GM10847 (cell line): Measurements from ENCODE around the gene TSPYL4.

ENCODE experiments used
- POLR2A ChIP-seq: IDR thresholded peaks from 2 replicates; pipeline ENCODE4 v1.6.1; 2011; ENCODE audit not compliant: insufficient read length; ENCODE audit errors: extremely low read depth

Gene TSPYL4

DNA sequence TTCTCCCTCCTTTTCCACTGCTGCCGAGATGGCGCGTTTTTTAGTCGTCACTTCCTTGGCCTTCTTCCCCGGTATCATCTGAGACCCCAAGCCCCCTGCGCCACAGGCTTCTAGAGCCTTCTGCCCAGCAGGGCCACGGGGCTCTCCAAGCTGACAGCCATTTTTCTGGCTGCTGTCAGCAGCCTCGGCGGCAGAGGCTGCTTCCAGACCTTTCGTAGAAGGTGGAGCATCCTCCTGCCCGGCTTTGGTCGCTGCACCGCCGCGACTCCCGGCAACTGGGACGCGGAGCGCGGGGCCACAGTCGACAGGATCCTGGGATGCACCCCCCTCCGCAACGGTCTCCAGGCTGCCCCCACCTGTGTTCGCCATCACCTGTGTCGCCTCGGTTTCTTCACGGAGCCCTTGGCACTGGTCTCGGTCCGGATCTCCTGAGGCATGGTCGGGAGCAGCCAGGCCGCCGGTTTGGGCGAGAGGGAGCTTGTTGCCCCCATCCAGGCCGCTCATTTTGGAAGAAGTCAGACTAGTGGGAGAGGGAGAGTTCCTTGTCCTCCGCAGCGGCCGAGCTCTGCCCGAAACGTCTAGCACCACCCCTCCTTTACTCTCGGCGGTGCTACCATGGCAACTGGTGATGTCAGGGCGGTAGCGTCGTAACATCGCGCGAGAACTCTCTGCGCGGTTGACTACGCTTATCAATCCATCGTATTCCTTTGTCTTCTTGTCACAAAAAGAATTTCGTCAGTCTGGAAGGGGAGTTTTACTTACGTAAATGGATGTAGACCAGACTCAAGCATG is at the start of gene TSPYL4:
Gene TSPYL4, minus strand, starts transcription at position 571 of the 792 bp plus-strand sequence. Its CDS starts 67 bp downstream, at position 504.
- TF ChIP-seq POLR2A, result no peak

DNA sequence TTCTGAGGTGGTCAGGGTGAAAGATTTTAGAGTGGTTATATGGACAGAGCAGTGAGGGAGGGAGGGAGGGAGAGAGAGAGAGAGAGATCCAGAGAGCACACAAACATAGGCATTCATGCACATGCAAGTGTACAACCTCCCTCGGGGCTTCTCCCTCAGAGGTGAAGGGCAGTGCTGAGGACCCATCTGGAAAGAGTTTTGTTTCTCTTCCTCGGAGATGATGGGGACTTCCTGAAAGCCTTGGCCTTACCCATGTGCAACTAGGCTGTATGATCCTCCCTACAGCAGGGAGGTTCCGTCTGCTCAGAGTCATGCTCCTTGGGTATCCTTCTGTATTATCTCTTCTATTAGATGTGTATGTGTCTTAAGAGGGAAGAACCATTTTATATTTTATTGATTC is 47.2 kb upstream of the TSPYL4 start:
- TF ChIP-seq POLR2A, result no peak

GRCh38 chr6:116300566-116300965 is 46.7 kb upstream of the TSPYL4 start:
- TF ChIP-seq POLR2A, result no peak

GRCh38 chr6:116298973-116299372 is 45.1 kb upstream of the TSPYL4 start:
- TF ChIP-seq POLR2A, result no peak

- no peak for TF ChIP-seq POLR2A
These were observed 44.4 kb upstream of the TSPYL4 start for GRCh38 chr6:116298273-116298672.

DNA sequence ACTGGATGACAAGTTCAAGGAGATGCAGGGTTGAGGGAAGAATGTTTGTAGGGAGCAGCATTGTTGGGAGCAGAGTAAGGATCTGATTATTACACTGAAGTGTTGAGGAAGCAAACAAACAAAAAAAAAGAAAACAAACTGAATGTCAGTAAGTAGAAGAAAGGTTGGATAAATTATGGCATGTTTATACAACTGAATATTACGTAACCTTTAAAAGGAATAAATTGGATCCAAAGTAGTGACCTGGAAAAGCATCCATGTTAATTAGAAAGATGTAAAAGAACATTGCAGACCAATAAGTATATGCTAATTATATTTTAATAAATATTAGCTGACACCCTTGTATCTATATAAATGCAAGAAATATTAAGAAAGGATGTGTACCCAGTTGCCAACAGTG is 38.7 kb upstream of the TSPYL4 start:
- TF ChIP-seq POLR2A, result no peak

DNA sequence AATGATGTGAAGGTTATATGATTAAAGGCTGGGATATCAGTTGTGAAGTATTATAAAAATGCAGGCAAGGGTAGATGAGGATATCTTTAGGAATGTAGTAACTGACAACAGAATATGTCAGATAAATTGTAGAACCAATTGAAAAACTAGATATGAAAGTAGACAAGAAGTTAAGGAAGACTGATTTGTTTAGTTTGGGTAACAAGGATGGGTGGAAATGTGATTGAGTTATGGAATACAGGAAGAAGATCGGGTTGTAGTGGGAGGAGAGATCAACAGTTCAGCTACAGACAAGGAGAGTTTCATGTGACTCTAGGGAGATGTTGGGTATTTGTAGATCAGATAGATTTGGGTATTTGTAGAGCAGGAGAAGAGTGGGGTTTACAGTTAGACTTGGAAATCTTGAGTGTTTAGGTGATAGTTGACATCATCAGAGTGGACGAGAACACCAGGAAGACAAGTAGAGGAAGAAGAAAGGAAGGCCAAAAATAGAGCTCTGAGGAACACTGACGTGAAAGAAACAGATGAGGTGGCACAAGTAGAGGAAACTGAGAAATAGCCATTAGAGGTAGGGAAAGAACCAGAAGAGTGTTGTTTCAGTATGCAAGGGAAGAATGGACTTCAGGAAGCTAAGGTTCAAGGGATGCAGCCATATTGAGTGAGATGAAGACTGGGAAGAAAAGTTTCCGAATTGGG is 38.0 kb upstream of the TSPYL4 start:
- no peak for TF ChIP-seq POLR2A

- no peak for TF ChIP-seq POLR2A
These were observed 36.9 kb upstream of the TSPYL4 start for GRCh38 chr6:116290799-116291198.

- no peak for TF ChIP-seq POLR2A
These were observed 36.0 kb upstream of the TSPYL4 start for GRCh38 chr6:116289876-116290275.

- TF ChIP-seq POLR2A, result no peak
These were observed 33.9 kb upstream of the TSPYL4 start for GRCh38 chr6:116287689-116288282.

- no peak for TF ChIP-seq POLR2A
These were observed 33.0 kb upstream of the TSPYL4 start for GRCh38 chr6:116286773-116287358.

DNA sequence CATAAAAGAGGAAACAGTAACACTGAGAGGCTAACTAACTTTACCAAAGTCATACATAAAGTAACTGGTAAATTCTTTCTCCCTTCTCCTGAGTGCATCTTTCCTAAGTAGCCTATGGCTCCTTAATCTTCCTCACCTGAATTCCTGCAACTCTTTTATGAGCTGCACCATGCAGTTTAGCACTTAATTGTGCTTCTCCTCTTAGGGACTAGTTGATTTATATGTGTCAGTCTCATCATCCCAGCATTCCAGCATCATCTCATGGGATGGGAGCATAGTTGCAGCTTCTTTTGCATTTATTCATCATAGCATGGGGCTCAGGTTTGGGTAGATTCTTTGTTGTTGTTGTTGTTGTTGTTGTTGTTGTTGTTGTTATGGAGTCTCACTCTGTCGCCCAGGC is 29.3 kb upstream of the TSPYL4 start:
- TF ChIP-seq POLR2A, result no peak

GRCh38 chr6:116282698-116283097 is 28.8 kb upstream of the TSPYL4 start:
- TF ChIP-seq POLR2A, result no peak

GRCh38 chr6:116280933-116281316 is 27.1 kb upstream of the TSPYL4 start:
- no peak for TF ChIP-seq POLR2A

DNA sequence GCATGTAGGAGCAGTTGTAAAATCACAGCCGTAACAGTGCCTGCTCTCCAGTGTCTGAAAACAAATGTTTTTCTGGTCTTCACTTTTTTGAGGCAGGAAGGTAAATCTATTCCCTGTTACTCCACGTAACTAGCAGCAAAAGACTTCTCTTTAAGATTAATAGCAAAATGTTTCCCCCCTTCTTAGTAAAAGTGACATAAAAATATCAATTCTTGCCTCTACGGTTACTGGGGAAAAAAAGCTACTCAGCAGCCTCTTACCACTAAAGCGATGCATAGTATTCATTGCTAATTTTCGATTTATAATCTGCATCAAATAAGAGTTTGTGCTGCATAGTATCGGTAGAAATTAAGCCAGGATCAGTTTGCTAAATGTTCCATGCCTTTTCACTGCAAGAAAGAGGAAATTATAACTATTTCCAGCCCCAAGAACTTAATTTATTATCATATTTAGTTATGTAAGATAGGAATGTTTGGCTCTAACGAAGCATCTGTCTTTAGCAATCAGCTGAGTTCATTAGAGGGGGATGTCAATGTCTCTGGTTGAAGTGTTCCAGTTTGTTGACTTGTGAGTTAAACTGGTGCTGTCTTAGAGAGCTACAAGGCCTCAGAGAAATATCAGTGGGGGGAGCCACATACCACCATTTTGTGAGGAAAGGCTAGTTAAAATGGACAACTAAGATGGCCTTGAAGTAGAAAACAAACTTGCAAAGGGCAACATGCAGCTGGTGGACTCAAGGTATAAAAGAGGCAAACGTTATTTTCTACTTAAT is 26.5 kb upstream of the TSPYL4 start:
- TF ChIP-seq POLR2A, result no peak
